ENCODE data around the gene ASIC5.
"Not testable (repeated sequence)": the region's sequence is repeated elsewhere in the genome, so short reads cannot be mapped to it uniquely, and the experiment has no call there.

The ASIC5 gene

DNA sequence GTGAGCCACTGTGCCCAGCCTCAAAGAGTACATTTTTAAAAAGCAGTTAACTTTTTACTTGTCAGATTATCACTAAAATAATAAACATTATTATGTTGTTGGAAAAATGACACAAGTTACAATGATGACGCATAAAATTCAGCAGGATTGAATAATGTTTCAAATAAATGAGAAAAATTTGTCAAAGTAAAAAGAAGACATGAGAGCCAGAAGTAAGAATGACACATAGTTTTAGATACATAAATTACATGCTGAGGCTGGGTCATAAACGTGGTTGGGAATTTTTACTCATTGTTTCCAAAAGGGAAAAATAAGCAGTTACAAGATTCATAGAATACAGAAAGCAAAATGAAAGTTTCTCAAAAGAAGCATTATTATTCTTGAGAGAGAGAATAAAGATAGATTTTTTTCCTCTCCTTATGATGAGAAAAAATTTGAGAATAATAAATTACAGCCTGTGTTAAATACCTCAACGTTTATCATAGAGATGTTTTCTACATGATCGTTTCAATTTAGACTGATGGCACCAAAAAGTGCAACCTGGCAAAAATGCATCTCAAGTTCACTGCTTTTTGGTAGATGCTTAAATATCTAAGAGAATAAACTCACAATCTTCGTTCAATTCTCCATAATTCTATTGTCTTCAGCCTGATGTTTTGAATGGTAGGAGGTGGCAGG lies 66.8 kb downstream of the ASIC5 start:
- DNase-seq: no peak

DNA sequence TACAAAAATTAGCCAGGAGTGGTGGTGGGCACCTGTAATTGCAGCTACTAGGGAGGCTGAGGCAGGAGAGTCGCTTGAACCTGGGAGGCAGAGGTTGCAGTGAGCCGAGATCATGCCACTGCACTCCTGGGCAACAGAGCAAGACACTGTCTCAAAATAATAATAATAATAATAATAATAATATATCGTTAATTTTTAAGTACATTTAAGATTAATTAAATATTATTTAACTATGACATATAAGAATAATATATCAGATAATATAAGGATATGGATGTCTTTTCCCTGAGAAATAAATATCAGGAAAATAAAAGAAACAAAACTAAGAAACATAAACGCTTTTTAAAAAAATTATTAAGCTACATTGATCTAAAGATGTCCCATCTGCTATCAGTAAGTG lies 68.5 kb downstream of the ASIC5 start:
- DNase-seq: not testable (repeated sequence)

DNA sequence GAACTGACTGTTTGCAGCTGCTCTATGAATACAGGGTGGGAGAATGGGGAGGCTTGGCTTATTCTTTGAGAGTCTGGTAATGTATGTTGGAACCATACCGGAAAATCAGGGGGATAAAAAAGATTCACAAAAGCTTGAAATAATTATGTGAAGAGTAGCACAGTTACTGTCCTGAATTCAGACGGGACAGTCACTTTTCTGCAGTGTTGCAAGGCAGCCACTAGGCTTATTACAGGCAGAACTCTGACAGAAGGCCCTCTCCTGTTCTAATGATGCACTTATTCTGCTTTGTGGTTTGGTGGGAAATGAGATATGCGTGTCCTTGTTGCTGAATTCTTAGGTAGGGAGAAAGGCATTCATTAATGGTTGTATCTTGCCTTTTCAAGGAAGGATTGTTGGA lies 70.1 kb downstream of the ASIC5 start:
- DNase-seq: no peak

DNA sequence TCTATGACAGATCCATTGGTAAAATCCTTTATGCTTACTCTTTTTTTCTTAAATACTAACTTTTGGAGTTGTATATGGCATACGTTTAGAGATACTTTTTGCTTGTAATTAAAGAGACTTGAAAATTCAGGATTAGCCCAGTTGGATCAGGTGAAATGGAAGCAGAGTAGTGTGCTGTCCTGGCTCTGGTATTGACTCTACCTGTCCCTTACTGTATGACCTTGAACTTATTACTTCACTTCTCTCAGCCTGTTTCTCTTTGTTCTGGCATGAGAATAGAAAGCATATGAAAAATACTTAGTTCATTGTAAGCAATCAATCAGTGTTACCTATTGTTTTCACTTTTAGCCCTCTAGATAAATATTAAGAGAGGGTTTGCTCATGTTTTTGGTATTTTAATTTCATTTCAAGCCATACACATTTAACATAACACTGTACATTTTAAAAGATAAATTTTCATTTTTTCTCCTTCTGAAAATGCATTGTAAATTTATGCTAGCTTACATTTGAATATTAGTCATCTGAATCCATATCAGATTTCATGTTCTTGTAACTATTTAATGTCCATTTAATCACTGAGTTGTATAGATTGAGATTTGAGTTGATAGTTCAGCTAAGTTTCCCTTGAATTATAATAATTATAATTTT lies 71.4 kb downstream of the ASIC5 start:
- DNase-seq: no peak

DNA sequence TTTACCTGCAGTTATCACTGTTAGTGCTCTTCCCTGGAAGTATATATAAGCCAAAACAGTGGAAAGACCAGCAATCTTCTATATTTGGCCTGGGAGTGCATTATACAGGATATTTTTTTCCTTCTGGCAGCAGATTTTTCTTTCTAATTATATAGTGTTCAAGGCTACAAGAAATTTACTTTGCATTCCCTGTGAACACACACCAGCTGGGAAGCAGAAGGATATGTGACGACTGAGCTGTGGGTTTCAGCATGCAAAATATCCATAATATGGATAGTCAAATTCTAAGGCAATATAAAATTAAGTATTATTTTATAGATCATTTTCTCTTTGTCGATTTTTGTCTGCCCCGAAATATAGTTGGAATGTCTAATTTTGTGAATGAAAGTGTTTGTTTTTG lies 76.1 kb downstream of the ASIC5 start:
- DNase-seq: no peak

GRCh38 chr4:155789391-155789790 lies 76.7 kb downstream of the ASIC5 start:
- DNase-seq: no peak

GRCh38 chr4:155787113-155787710 lies 78.9 kb downstream of the ASIC5 start:
- no peak for DNase-seq

DNA sequence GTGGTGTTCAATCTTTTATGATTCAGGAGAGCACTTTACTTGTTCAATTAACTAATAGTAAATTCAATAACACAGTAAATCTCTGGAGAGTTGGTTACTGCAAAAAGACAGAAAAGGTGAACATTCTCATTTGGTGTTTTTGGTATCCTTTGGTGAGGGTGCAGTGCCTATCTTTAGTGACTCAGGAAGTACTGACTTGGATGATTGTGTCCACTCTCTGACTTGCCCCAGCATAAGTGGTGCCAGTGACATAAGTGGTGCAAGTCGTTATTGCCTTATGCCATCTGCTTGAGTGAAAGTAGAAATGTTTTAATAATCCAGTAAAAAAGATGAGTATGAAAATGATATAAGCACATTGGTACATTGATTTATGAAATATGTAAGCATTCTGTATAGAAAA lies 80.2 kb downstream of the ASIC5 start:
- DNase-seq: no peak

- no peak for DNase-seq
Measured at GRCh38 chr4:155784637-155785036, 81.4 kb downstream of the ASIC5 start.

GRCh38 chr4:155781249-155781831 lies 84.7 kb downstream of the ASIC5 start:
- no peak for DNase-seq

GRCh38 chr4:155780775-155781174 lies 85.3 kb downstream of the ASIC5 start:
- no peak for DNase-seq

Data from activated CD4-positive, alpha-beta T cell treated with anti-CD3 and anti-CD28 coated beads for 1 hour (primary cell).